Activated CD8-positive, alpha-beta memory T cell treated with anti-CD3 and anti-CD28 coated beads, Interleukin-2, amount 10 ng/mL, durations not matched to agents 7 days and 5 days (primary cell): ENCODE results near the gene UNC45A. TPM values are rescaled to one million over a fixed set of nuclear protein-coding genes. Genes with fewer than 3 reads are reported as not detected.

ENCODE experiments used
- ATAC-seq: fragments of 150-1000 bp; cut with Tn5 transposase; one replicate; pipeline ENCODE4 v1.10.0; 2021; ENCODE audit warnings: moderate library complexity
- CTCF ChIA-PET: fragments of 350-600 bp; sonication (Branson Sonifier 250); formaldehyde crosslinking; loops from one replicate; lab custom pipeline; 2021; ENCODE audit warnings: antibody characterized with exemption; lab: Charles Lee
- DNase-seq: peaks from one replicate; pipeline ENCODE4 v3.0.0-alpha.2; 2020
- H3K27ac Mint-ChIP-seq: one replicate; pipeline ENCODE4 v1.8.0; 2021; ENCODE audit warnings: mild to moderate bottlenecking, mixed read lengths
- H3K27me3 Mint-ChIP-seq: one replicate; pipeline ENCODE4 v1.8.0; 2021; ENCODE audit warnings: mixed read lengths
- H3K36me3 Mint-ChIP-seq: one replicate; pipeline ENCODE4 v1.8.0; 2021; ENCODE audit warnings: mild to moderate bottlenecking, mixed read lengths
- H3K4me1 Mint-ChIP-seq: one replicate; pipeline ENCODE4 v1.8.0; 2021; ENCODE audit warnings: mixed read lengths
- H3K4me3 Mint-ChIP-seq: one replicate; pipeline ENCODE4 v1.8.0; 2021; ENCODE audit warnings: mild to moderate bottlenecking, moderate library complexity, mixed read lengths
- H3K9me3 Mint-ChIP-seq: one replicate; pipeline ENCODE4 v1.8.0; 2022; ENCODE audit warnings: low read depth, mixed read lengths
- total RNA-seq, 2 experiments: library from RNA; stranded (reverse); gene quantifications; one replicate each; pipeline ENCODE4 v1.2.3, GENCODE V29; 2021

Gene UNC45A
- total RNA-seq, 2 experiments from 2014 or later = 76.3 to 84.4 TPM

DNA sequence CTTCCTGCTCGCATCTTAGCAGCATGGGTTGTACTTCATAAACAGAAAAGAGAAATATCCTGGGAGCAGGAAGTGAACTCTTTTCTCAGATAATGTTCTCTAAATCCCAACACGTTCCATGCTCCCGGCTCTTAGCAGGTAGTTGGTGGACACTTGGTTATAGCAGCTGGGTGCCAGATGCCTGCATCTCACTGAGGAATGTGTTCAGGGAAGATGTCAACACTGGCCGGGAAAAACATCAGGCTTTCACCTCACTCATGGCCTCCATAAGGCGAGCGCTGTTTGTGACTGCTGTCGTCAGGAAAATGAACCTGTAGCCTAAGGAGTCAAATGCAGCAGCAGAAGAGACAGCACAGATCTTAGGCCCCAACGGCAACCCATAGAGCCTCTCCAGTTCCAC lies 63.7 kb downstream of the UNC45A start:
- CTCF ChIA-PET = no interaction called here
- Mint-ChIP-seq H3K9me3 (no peaks in the 10 kb centered on the region), H3K4me3 (no peak overlapping the region), H3K27me3 (no peaks in the 10 kb centered on the region), H3K4me1 (peaks cover 11% of the 10 kb centered on the region), H3K27ac (no peak overlapping the region), H3K36me3 (peaks cover 34% of the 10 kb centered on the region)
- no peak for ATAC-seq
- DNase-seq = no peak

DNA sequence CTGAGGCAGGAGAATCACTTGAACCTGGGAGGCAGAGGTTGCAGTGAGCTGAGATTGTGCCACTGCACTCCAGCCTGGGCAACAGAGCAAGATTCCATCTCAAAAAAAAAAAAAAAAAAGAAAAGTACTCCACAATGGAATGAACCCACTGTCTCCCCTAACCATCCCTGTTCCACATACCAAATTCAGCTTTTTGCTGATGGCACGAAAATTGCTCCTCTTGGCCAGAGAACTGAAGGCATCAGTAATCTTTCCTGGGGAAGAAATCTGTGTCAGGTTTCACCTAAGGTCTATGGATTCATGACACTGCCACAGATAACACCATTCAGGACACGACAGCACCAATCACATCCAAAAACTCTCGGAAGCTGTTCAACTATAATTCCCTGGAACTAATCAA lies 66.1 kb downstream of the UNC45A start:
- peaks cover 37% of the 10 kb centered on the region for H3K36me3 Mint-ChIP-seq
- DNase-seq (no peak), ATAC-seq (no peak)
- CTCF ChIA-PET = interaction anchor here (0.8 to 1.1 kb wide), 2 partner anchors 32 to 49 kb away, joined by 3 to 4 read pairs; no protein-coding TSS in a partner anchor
- no peaks in the 10 kb centered on the region for H3K9me3 Mint-ChIP-seq
- H3K27me3 Mint-ChIP-seq = no peaks in the 10 kb centered on the region
- peaks cover 2% of the 10 kb centered on the region for H3K4me1 Mint-ChIP-seq
- no peak overlapping the region for H3K4me3 Mint-ChIP-seq
- H3K27ac Mint-ChIP-seq = no peak overlapping the region

Other genes starting within 250 kb of the UNC45A start
- 10 to 100 TPM; 83.4 to 92.7 TPM for gene BLM, start 217.9 kb upstream of the UNC45A start, total RNA-seq
- 100 to 1,000 TPM; 487 to 625 TPM for gene FURIN, start 66.7 kb upstream of the UNC45A start, total RNA-seq
- 10 to 100 TPM; 55.7 to 61.2 TPM for gene FES, start 50.8 kb upstream of the UNC45A start, total RNA-seq
- 100 to 1,000 TPM; 174 to 183 TPM for gene MAN2A2, start 32.0 kb upstream of the UNC45A start, total RNA-seq
- gene HDDC3, start 2.7 kb upstream of the UNC45A start, total RNA-seq = 10 to 100 TPM; 33.2 to 39.3 TPM
- 10 to 100 TPM; 35.4 to 50.1 TPM for gene RCCD1, start 19.6 kb downstream of the UNC45A start, total RNA-seq
- gene PRC1, start 59.2 kb downstream of the UNC45A start, total RNA-seq = 100 to 1,000 TPM; 152 to 208 TPM
- gene VPS33B, start 87.3 kb downstream of the UNC45A start, total RNA-seq = 10 to 100 TPM; 19.5 to 24.1 TPM
- not detected for gene SV2B, start 165.0 kb downstream of the UNC45A start, total RNA-seq